HepG2 (cell line): ENCODE results near the gene TLCD1. TPM values are rescaled to one million over a fixed set of nuclear protein-coding genes. Genes with fewer than 3 reads are reported as not detected.
A peak's percentile ranks its signal among the peaks of the same experiment; 100 is the strongest.

Experiments
- AGO2 ChIP-seq: fragments of 200-400 bp; formaldehyde crosslinking; optimal IDR thresholded peaks from 2 replicates; pipeline ENCODE3; 2017; ENCODE audit warnings: mild to moderate bottlenecking, low read depth, low read length, moderate library complexity
- CSRNP2 ChIP-seq: sonication (generic); formaldehyde crosslinking; conservative IDR thresholded peaks from 2 replicates; pipeline ENCODE4 v1.8.0; 2022; ENCODE audit warnings: low read depth, missing genetic modification reagents
- GRHL1 ChIP-seq: sonication (generic); formaldehyde crosslinking; conservative IDR thresholded peaks from 2 replicates; pipeline ENCODE4 v1.8.0; 2022; ENCODE audit warnings: missing genetic modification reagents
- HHEX ChIP-seq: IDR thresholded peaks from 2 replicates; pipeline ENCODE4 v1.6.1; 2016; ENCODE audit warnings: control low read depth
- PRDM10 ChIP-seq: sonication (generic); formaldehyde crosslinking; IDR thresholded peaks from 2 replicates; pipeline ENCODE4 v1.4.0; 2020; ENCODE audit warnings: low read depth, missing genetic modification reagents
- PRDM15 ChIP-seq: sonication (generic); formaldehyde crosslinking; IDR thresholded peaks from 2 replicates; pipeline ENCODE4 v1.4.0; 2020; ENCODE audit warnings: missing genetic modification reagents
- SNAI1 ChIP-seq: sonication (generic); formaldehyde crosslinking; IDR thresholded peaks from 2 replicates; pipeline ENCODE4 v1.5.0; 2020; ENCODE audit warnings: mild to moderate bottlenecking, missing genetic modification reagents, borderline replicate concordance
- TFDP1 ChIP-seq: IDR thresholded peaks from 2 replicates; pipeline ENCODE4 v1.6.1; 2016; ENCODE audit warnings: missing compliant biosample characterization, missing genetic modification reagents, borderline replicate concordance
- ZBTB34 ChIP-seq: sonication (generic); formaldehyde crosslinking; IDR thresholded peaks from 2 replicates; pipeline ENCODE4 v1.8.0; 2022; ENCODE audit warnings: mild to moderate bottlenecking, missing genetic modification reagents
- ZNF264 ChIP-seq: sonication (generic); formaldehyde crosslinking; IDR thresholded peaks from 2 replicates; pipeline ENCODE4 v1.4.0; 2020; ENCODE audit warnings: missing genetic modification reagents
- ZNF564 ChIP-seq: sonication (generic); formaldehyde crosslinking; IDR thresholded peaks from 2 replicates; pipeline ENCODE4 v1.8.1; 2023; ENCODE audit warnings: mild to moderate bottlenecking, missing genetic modification reagents
- ZNF577 ChIP-seq: sonication (generic); formaldehyde crosslinking; IDR thresholded peaks from 2 replicates; pipeline ENCODE4 v1.4.0; 2020; ENCODE audit warnings: mild to moderate bottlenecking, low read depth, missing genetic modification reagents, borderline replicate concordance
- ZNF724P ChIP-seq: sonication (generic); formaldehyde crosslinking; IDR thresholded peaks from 2 replicates; pipeline ENCODE4 v1.8.0; 2022; ENCODE audit warnings: missing genetic modification reagents, borderline replicate concordance
- polyA plus RNA-seq, 8 experiments: library from polyadenylated mRNA; depleted of rRNA in 3 of 8; stranded (reverse) in 7 of 8; unstranded in 1 of 8; fragments of >200 nt; fragmentation: Illumina TruSeq in 4 of 8; extraction: Trizol in 4 of 8; gene quantifications; 2 replicates each; pipeline versions ENCODE4 v1.2.1 to v1.2.3, GENCODE V29; 2011 to 2016; ENCODE audit warnings: low read depth in 4 of 8, missing spikeins in 1 of 8, mixed read lengths in 1 of 8; ENCODE audit not compliant: insufficient read depth in 1 of 8
- total RNA-seq, 5 experiments: library from RNA; depleted of rRNA; stranded (reverse); fragments of >200 nt; fragmentation: Illumina TruSeq; extraction: Trizol; gene quantifications; 2 replicates each; pipeline ENCODE4 v1.2.3, GENCODE V29; 2016; ENCODE audit warnings: low read depth in 1 of 5

The TLCD1 gene
- total and polyA plus RNA-seq, 2 of the 13 experiments (the other 11 are each of a cell fraction or from before 2014, with no cell fraction given): 14.9 to 19.6 TPM

GRCh38 chr17:28710861-28711722 lies 14.9 kb downstream of the TLCD1 start (continued):
- TF ChIP-seq ZBTB34 (CRISPR knock-in tag): peak; percentile 59; the same call in 1 of the 2 replicates
- TF ChIP-seq PRDM15: peak; percentile 94
- no peak for TF ChIP-seq GRHL1 (CRISPR knock-in tag)
- TF ChIP-seq ZNF264 (CRISPR knock-in tag): 0 out of 2 replicates have a peak, but pooled peaks have one; percentile 13
- 0 out of 2 replicates have a peak, but pooled peaks have one; percentile 25 for TF ChIP-seq ZNF564 (CRISPR knock-in tag)
- peak; percentile 89; the same call in 1 of the 2 replicates for TF ChIP-seq SNAI1 (CRISPR knock-in tag)
- peak; percentile 40; the same call in 1 of the 2 replicates for TF ChIP-seq PRDM10 (CRISPR knock-in tag)
- no peak for TF ChIP-seq CSRNP2
- peak; percentile 84 for TF ChIP-seq AGO2
- no peak; the same call in 1 of the 2 replicates for TF ChIP-seq ZNF724P
- TF ChIP-seq TFDP1 (CRISPR knock-in tag): peak; percentile 86; the same call in 1 of the 2 replicates
- no peak for TF ChIP-seq ZNF577 (CRISPR knock-in tag)
- no peak for TF ChIP-seq HHEX
